ENCODE measurements around the gene GTF2A2. TPM values are rescaled to one million over a fixed set of nuclear protein-coding genes. Genes with fewer than 3 reads are reported as not detected.

GTF2A2 gene
- total RNA-seq, 1 donor from 2014 or later = 83.1 TPM

DNA sequence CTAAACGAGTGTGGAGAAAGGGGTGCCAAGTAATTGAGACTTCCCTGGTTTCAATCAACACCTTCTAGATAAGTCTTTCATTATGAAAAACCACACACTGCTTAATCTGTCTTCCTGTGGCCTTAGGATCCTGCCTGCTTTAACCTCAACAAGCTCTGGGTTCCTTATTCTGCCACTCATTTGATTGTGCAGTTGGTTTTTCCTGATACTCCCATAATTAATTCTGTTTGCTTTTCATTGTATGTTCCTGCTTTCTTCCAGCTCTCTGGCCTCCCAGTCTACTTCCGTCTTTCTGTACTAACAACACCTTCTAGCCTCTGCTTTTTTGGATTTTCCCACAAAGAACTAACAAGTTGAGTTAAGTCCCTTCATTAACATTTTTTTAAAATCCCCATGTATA, 66.0 kb downstream of the GTF2A2 start:
- no peaks in the 10 kb centered on the region for H3K27me3 Mint-ChIP-seq (ENCODE audit: insufficient read depth, low read depth)
- Histone ChIP-seq H3K4me3 (no peak overlapping the region), H3K4me1 (no peaks in the 10 kb centered on the region), H4K20me1 (ENCODE audit: low read depth) (no peaks in the 10 kb centered on the region), H3K9me3 (ENCODE audit: low read depth) (no peaks in the 10 kb centered on the region), H2AFZ (replicated peaks) (no peak overlapping the region), H3K79me2 (ENCODE audit: low read depth) (no peaks in the 10 kb centered on the region), H3K4me2 (no peak overlapping the region), H3K27me3 (no peaks in the 10 kb centered on the region), H3K36me3 (no peaks in the 10 kb centered on the region), H3K27ac (no peak overlapping the region), H3F3A (ENCODE audit: low read depth) (no peaks in the 10 kb centered on the region), H3K9ac (no peak overlapping the region)
- H3K9me3 Mint-ChIP-seq = no peaks in the 10 kb centered on the region
- H3K4me1 Mint-ChIP-seq = peaks cover 8% of the 10 kb centered on the region
- no peak for DNase-seq (ENCODE audit: low spot score)
- H3K4me3 Mint-ChIP-seq = no peak overlapping the region
- H3K27ac Mint-ChIP-seq = no peak overlapping the region
- no peaks in the 10 kb centered on the region for H3K36me3 Mint-ChIP-seq
- TF ChIP-seq EZH2phosphoT487 (IDR thresholded peaks at IDR 0.05) (no peak), EZH2 (IDR thresholded peaks at IDR 0.05) (no peak), CTCF (IDR thresholded peaks at IDR 0.05) (no peak)

DNA sequence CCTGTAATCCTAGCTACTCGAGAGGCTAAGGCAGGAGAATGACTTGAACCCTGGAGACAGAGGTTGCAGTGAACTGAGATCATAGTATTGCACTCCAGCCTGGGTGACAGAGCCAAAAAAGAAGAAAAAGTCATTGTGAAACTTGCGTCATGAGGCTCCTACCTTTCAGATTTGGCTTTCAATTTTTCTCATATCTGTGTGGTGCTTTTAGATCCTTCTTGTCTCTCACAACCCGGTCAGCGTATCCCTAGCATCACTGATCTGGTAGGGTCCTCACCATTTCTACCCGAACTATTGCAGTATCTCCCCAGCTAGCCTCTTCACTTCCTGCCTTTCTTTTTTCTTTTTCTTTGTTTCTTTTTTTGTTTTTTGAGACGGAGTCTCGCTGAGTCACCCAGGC, 67.3 kb downstream of the GTF2A2 start:
- Histone ChIP-seq H3K36me3 (no peaks in the 10 kb centered on the region), H3K4me3 (no peak overlapping the region), H2AFZ (replicated peaks) (no peak overlapping the region), H3K4me1 (no peaks in the 10 kb centered on the region), H3K9ac (no peak overlapping the region), H4K20me1 (ENCODE audit: low read depth) (no peaks in the 10 kb centered on the region), H3K4me2 (no peak overlapping the region), H3K9me3 (ENCODE audit: low read depth) (no peaks in the 10 kb centered on the region), H3K27ac (no peak overlapping the region), H3K27me3 (no peaks in the 10 kb centered on the region), H3K79me2 (ENCODE audit: low read depth) (no peaks in the 10 kb centered on the region), H3F3A (ENCODE audit: low read depth) (no peaks in the 10 kb centered on the region)
- TF ChIP-seq CTCF (IDR thresholded peaks at IDR 0.05) = no peak
- TF ChIP-seq EZH2phosphoT487 (IDR thresholded peaks at IDR 0.05) = no peak
- TF ChIP-seq EZH2 (IDR thresholded peaks at IDR 0.05) = no peak
- Mint-ChIP-seq H3K9me3 (no peaks in the 10 kb centered on the region), H3K27ac (no peak overlapping the region), H3K27me3 (ENCODE audit: insufficient read depth, low read depth) (no peaks in the 10 kb centered on the region), H3K36me3 (no peaks in the 10 kb centered on the region), H3K4me1 (peaks cover 8% of the 10 kb centered on the region), H3K4me3 (no peak overlapping the region)
- no peak for DNase-seq (ENCODE audit: low spot score)

Other genes starting within 250 kb of the GTF2A2 start
- gene FAM81A, start 219.3 kb downstream of the GTF2A2 start, total RNA-seq (ENCODE audit: low replicate concordance) = 0.41 and 0.87 TPM in 2 replicates
- gene GCNT3, start 45.7 kb downstream of the GTF2A2 start, total RNA-seq (ENCODE audit: low replicate concordance) = not detected in 2 replicates
- gene BNIP2, start 31.8 kb upstream of the GTF2A2 start, total RNA-seq (ENCODE audit: low replicate concordance) = 69.9 and 81.4 TPM in 2 replicates

All from neural progenitor cell (in vitro differentiated cells).